Measurements from ENCODE around the gene SLC6A4. TPM values are rescaled to one million over a fixed set of nuclear protein-coding genes. Genes with fewer than 3 reads are reported as not detected.

The SLC6A4 gene
- total and polyA plus RNA-seq, 10 of the 15 experiments (the other 5 are each of a cell fraction or from before 2014, with no cell fraction given), result 5.3 to 20.6 (median 10.1) TPM

DNA sequence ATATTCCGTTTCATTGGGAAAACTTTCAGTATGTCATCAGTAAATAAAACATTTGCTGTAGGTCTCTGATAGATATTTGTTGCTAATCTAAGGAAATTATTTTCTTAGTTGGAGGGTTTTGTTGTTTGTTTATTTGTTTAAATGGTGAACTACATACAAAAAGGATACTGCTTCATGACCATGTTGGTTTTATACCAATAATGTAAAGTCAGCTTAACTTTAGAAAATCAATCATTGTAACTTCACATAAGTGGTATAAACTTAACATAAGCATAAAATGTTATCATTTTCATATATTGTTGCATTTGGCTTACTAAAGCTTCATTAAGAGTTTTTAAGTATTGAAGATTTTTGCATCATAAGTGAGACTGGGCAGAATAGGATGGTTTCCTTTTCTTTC is 60.9 kb downstream of the SLC6A4 start (continued):
- TF ChIP-seq, protein P1, sequence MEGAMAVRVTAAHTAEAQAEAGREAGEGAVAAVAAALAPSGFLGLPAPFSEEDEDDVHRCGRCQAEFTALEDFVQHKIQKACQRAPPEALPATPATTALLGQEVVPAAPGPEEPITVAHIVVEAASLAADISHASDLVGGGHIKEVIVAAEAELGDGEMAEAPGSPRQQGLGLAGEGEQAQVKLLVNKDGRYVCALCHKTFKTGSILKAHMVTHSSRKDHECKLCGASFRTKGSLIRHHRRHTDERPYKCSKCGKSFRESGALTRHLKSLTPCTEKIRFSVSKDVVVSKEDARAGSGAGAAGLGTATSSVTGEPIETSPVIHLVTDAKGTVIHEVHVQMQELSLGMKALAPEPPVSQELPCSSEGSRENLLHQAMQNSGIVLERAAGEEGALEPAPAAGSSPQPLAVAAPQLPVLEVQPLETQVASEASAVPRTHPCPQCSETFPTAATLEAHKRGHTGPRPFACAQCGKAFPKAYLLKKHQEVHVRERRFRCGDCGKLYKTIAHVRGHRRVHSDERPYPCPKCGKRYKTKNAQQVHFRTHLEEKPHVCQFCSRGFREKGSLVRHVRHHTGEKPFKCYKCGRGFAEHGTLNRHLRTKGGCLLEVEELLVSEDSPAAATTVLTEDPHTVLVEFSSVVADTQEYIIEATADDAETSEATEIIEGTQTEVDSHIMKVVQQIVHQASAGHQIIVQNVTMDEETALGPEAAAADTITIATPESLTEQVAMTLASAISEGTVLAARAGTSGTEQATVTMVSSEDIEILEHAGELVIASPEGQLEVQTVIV (IDR thresholded peaks at IDR 0.05; ENCODE audit: borderline replicate concordance, partially characterized antibody), result no peak
- TF ChIP-seq GABPA (IDR thresholded peaks at IDR 0.05; ENCODE audit: low read depth), result no peak
- TF ChIP-seq, protein P2, sequence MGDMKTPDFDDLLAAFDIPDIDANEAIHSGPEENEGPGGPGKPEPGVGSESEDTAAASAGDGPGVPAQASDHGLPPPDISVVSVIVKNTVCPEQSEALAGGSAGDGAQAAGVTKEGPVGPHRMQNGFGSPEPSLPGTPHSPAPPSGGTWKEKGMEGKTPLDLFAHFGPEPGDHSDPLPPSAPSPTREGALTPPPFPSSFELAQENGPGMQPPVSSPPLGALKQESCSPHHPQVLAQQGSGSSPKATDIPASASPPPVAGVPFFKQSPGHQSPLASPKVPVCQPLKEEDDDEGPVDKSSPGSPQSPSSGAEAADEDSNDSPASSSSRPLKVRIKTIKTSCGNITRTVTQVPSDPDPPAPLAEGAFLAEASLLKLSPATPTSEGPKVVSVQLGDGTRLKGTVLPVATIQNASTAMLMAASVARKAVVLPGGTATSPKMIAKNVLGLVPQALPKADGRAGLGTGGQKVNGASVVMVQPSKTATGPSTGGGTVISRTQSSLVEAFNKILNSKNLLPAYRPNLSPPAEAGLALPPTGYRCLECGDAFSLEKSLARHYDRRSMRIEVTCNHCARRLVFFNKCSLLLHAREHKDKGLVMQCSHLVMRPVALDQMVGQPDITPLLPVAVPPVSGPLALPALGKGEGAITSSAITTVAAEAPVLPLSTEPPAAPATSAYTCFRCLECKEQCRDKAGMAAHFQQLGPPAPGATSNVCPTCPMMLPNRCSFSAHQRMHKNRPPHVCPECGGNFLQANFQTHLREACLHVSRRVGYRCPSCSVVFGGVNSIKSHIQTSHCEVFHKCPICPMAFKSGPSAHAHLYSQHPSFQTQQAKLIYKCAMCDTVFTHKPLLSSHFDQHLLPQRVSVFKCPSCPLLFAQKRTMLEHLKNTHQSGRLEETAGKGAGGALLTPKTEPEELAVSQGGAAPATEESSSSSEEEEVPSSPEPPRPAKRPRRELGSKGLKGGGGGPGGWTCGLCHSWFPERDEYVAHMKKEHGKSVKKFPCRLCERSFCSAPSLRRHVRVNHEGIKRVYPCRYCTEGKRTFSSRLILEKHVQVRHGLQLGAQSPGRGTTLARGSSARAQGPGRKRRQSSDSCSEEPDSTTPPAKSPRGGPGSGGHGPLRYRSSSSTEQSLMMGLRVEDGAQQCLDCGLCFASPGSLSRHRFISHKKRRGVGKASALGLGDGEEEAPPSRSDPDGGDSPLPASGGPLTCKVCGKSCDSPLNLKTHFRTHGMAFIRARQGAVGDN (IDR thresholded peaks at IDR 0.05), result no peak

DNA sequence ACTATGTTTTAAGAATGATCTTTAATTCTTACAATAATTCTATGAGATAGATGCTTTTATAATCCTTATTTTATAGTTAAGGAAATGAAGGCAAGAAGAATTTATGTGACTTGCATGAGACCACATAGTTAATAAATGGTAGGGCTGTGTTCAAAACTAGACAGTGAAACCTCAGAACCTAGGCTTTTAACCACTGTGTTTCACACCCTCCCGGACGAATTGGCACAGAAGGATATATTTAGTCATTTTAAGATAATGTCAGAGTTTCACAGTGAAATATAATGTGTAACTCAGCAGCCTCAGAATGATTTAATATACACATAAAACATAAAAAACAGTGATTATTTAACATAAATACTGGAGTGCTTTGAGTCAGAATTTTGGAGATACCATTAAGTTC is 61.8 kb downstream of the SLC6A4 start:
- in situ Hi-C loops (cut with MboI), result no loop called here
- ChIA-PET SMC1A (ENCODE audit: uncharacterized antibody, unreplicated experiment) (interaction anchor here (0.7 to 3.9 kb wide), 8 partner anchors 10 to 163 kb away, joined by 3 to 15 read pairs (median 5); partner anchors contain the start of gene SLC6A4), CTCF (interaction anchor here (1.0 to 2.3 kb wide), 3 partner anchors 49 to 243 kb away, joined by 3 to 13 read pairs (median 5); no protein-coding TSS in a partner anchor), POLR2A (no interaction called here), RAD21 (ENCODE audit: unreplicated experiment) (interaction anchor here (0.7 to 1.4 kb wide), 2 partner anchors 60 kb away, joined by 3 to 4 read pairs; no protein-coding TSS in a partner anchor)
- no peaks in the 10 kb centered on the region for H3K9me3 ChIP-seq (replicated peaks; ENCODE audit: control insufficient read depth, insufficient read depth, low read length)
- 5% methylated on average over 2 of the region's 2 CpGs for WGBS (ENCODE audit: insufficient coverage, insufficient replicate concordance, low lambda C conversion rate, missing lambda C conversion rate)
- no TSS peak for BruUV-seq (replicated peaks)
- intact Hi-C loops (cut with micrococcal nuclease; ENCODE audit: unreplicated experiment), result loop anchor here (2.0 to 10.0 kb wide), 4 partner anchors 39 to 431 kb away; partner anchors contain the start of gene SLC6A4
- H3K4me1 ChIP-seq (ENCODE audit: control insufficient read depth, insufficient read depth, low read length), result peaks cover 33% of the 10 kb centered on the region
- H3K79me2 ChIP-seq (ENCODE audit: control insufficient read depth, insufficient read depth, low read length), result peaks cover 3% of the 10 kb centered on the region
- H3K27me3 ChIP-seq (replicated peaks in 1 of 2; ENCODE audit: control insufficient read depth in 2 of 2, insufficient read depth in 2 of 2, low read length in 1 of 2), result no peaks in the 10 kb centered on the region
- H3K4me3 ChIP-seq, result no peak overlapping the region
- H3K4me2 ChIP-seq (ENCODE audit: control insufficient read depth, insufficient read depth), result peak overlapping the region; percentile 21; the same call in 1 of the 2 replicates
- no peaks in the 10 kb centered on the region; the same call in 1 of the 2 replicates for H4K20me1 ChIP-seq (ENCODE audit: control insufficient read depth, insufficient read depth)
- peak overlapping the region; percentile 33; the same call in 1 of the 2 replicates for H3K27ac ChIP-seq (ENCODE audit: control insufficient read depth, insufficient read depth)
- FAIRE-seq (peak; percentile 85), ATAC-seq (peak; percentile 98), DNase-seq (ENCODE audit: low read depth, low spot score) (peak; percentile 68)
- H3K9ac ChIP-seq (ENCODE audit: control insufficient read depth, insufficient read depth, low read length), result no peak overlapping the region
- peaks cover 0 to 13% of the 10 kb centered on the region in 2 experiments; a peak in 2 of 4 replicates for H3K36me3 ChIP-seq (ENCODE audit: control insufficient read depth in 2 of 2, insufficient read depth in 2 of 2, low read length in 1 of 2)
- H2AFZ ChIP-seq (ENCODE audit: control insufficient read depth, low read depth, low read length), result no peak overlapping the region
- TF ChIP-seq MEF2A (IDR thresholded peaks at IDR 0.05; ENCODE audit: insufficient read depth, low read depth, low read length) (0 out of 2 replicates have a peak, but pooled peaks have one; percentile 16), IRF4 (IDR thresholded peaks at IDR 0.05; ENCODE audit: low read depth, low read length) (peak; percentile 33; the same call in 1 of the 2 replicates), CREM (IDR thresholded peaks at IDR 0.05; ENCODE audit: low read depth) (peak; percentile 35; the same call in 1 of the 2 replicates), ESRRA (IDR thresholded peaks at IDR 0.05; ENCODE audit: low read length) (no peak), MYB (IDR thresholded peaks at IDR 0.05; ENCODE audit: borderline replicate concordance, low read depth, low read length) (no peak), RFX5 (IDR thresholded peaks at IDR 0.05; ENCODE audit: low read depth, low read length) (no peak), RAD51 (IDR thresholded peaks at IDR 0.05) (peak; percentile 47; the same call in 1 of the 2 replicates), IKZF1 (conservative IDR thresholded peaks at IDR 0.05) (peak; percentile 79), NR2F1 (conservative IDR thresholded peaks at IDR 0.05) (peak; percentile 67), NFXL1 (IDR thresholded peaks at IDR 0.05; ENCODE audit: borderline replicate concordance) (no peak), TAF1 (IDR thresholded peaks at IDR 0.05; ENCODE audit: borderline replicate concordance, low read depth, low read length) (no peak)
- TF ChIP-seq, protein P3, sequence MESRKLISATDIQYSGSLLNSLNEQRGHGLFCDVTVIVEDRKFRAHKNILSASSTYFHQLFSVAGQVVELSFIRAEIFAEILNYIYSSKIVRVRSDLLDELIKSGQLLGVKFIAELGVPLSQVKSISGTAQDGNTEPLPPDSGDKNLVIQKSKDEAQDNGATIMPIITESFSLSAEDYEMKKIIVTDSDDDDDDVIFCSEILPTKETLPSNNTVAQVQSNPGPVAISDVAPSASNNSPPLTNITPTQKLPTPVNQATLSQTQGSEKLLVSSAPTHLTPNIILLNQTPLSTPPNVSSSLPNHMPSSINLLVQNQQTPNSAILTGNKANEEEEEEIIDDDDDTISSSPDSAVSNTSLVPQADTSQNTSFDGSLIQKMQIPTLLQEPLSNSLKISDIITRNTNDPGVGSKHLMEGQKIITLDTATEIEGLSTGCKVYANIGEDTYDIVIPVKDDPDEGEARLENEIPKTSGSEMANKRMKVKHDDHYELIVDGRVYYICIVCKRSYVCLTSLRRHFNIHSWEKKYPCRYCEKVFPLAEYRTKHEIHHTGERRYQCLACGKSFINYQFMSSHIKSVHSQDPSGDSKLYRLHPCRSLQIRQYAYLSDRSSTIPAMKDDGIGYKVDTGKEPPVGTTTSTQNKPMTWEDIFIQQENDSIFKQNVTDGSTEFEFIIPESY (IDR thresholded peaks at IDR 0.05), result no peak
